IMR-90 (cell line): ENCODE results near the gene ZKSCAN5. TPM values are rescaled to one million over a fixed set of nuclear protein-coding genes. Genes with fewer than 3 reads are reported as not detected.

Source experiments
- ATAC-seq: fragments of 200-7000 bp; cut with Tn5 transposase; 2 replicates; pipeline ENCODE4 v1.9.1; 2020; ENCODE audit warnings: low read depth, mild to moderate bottlenecking, moderate library complexity
- BruUV-seq: library from RNA; stranded (reverse); fragments of 400-500 nt; replicated peaks from 2 replicates; lab custom pipeline; 2021; lab: Mats Ljungman, UMichigan
- CTCF ChIA-PET: fragments of 300-600 bp; formaldehyde crosslinking; extraction: SDS; loops from one replicate; lab custom pipeline; 2021; ENCODE audit warnings: antibody characterized with exemption; lab: Yijun Ruan, JAX
- POLR2A ChIA-PET: fragments of 300-600 bp; sonication (Branson Sonifier 250); formaldehyde crosslinking; loops from one replicate; lab custom pipeline; 2022; ENCODE audit warnings: antibody characterized with exemption; ENCODE audit not compliant: unreplicated experiment; lab: Charles Lee
- DNase-seq: peaks from one replicate; pipeline ENCODE4 v3.0.0; 2013
- H2AFZ ChIP-seq: replicated peaks from 2 replicates; pipeline ENCODE3; 2013; ENCODE audit warnings: low read length, mild to moderate bottlenecking; ENCODE audit not compliant: poor library complexity
- H2AK5ac ChIP-seq: 2 replicates; pipeline ENCODE4 v1.6.1; 2013; ENCODE audit warnings: low read depth, low read length, inconsistent platforms
- H2AK9ac ChIP-seq: replicated peaks from 2 replicates; pipeline ENCODE3; 2013; ENCODE audit warnings: mild to moderate bottlenecking, low read depth, low read length, moderate library complexity; ENCODE audit not compliant: poor library complexity
- H2BK120ac ChIP-seq: 2 replicates; pipeline ENCODE4 v1.6.1; 2013; ENCODE audit warnings: low read depth, low read length, inconsistent platforms
- H2BK15ac ChIP-seq: 3 replicates; pipeline ENCODE4 v1.6.1; 2013; ENCODE audit warnings: low read depth, low read length, inconsistent platforms
- H2BK20ac ChIP-seq: 2 replicates; pipeline ENCODE4 v1.6.1; 2013; ENCODE audit warnings: low read depth, mild to moderate bottlenecking, inconsistent platforms, low read length, moderate library complexity
- H2BK5ac ChIP-seq: 2 replicates; pipeline ENCODE4 v1.6.1; 2013; ENCODE audit warnings: mild to moderate bottlenecking, low read depth, low read length, inconsistent platforms; ENCODE audit not compliant: poor library complexity, severe bottlenecking
- H3K14ac ChIP-seq: replicated peaks from 2 replicates; pipeline ENCODE4 v1.6.1; 2013; ENCODE audit warnings: low read depth, low read length, inconsistent platforms
- H3K18ac ChIP-seq: 2 replicates; pipeline ENCODE4 v1.6.1; 2013; ENCODE audit warnings: low read depth, low read length, control low read depth
- H3K23ac ChIP-seq: 2 replicates; pipeline ENCODE4 v1.6.1; 2013; ENCODE audit warnings: low read depth, low read length, inconsistent platforms
- H3K27ac ChIP-seq: 2 replicates; pipeline ENCODE4 v1.5.1; 2013; ENCODE audit warnings: mild to moderate bottlenecking, control low read depth, low read length; ENCODE audit not compliant: insufficient read depth
- H3K27me3 ChIP-seq: 2 replicates; pipeline ENCODE4 v1.6.1; 2013; ENCODE audit warnings: low read length; ENCODE audit not compliant: control insufficient read depth, insufficient read depth
- H3K36me3 ChIP-seq: 2 replicates; pipeline ENCODE4 v1.6.1; 2013; ENCODE audit warnings: low read length, mixed read lengths; ENCODE audit not compliant: control insufficient read depth, insufficient read depth
- H3K4ac ChIP-seq: 2 replicates; pipeline ENCODE4 v1.6.1; 2013; ENCODE audit warnings: low read depth, low read length, inconsistent platforms
- H3K4me1 ChIP-seq: 2 replicates; pipeline ENCODE4 v1.6.1; 2013; ENCODE audit warnings: low read length, mixed read lengths; ENCODE audit not compliant: control insufficient read depth, insufficient read depth
- H3K4me2 ChIP-seq: 2 replicates; pipeline ENCODE4 v1.6.1; 2013; ENCODE audit warnings: low read depth, mild to moderate bottlenecking, control low read depth, low read length, moderate library complexity
- H3K4me3 ChIP-seq: 2 replicates; pipeline ENCODE4 v1.5.1; 2013; ENCODE audit warnings: low read depth, mild to moderate bottlenecking, control low read depth, low read length, moderate library complexity; ENCODE audit not compliant: insufficient read depth
- H3K56ac ChIP-seq: 2 replicates; pipeline ENCODE4 v1.6.1; 2013; ENCODE audit warnings: low read length, inconsistent platforms; ENCODE audit not compliant: insufficient read depth; ENCODE audit errors: extremely low read depth
- H3K79me1 ChIP-seq, 2 experiments: 2 replicates each; pipeline ENCODE4 v1.6.1; 2013; ENCODE audit warnings: low read length in 2 of 2, inconsistent platforms in 1 of 2, low read depth in 1 of 2
- H3K9ac ChIP-seq: 2 replicates; pipeline ENCODE4 v1.6.1; 2013; ENCODE audit warnings: low read depth, low read length, control low read depth
- H3K9me1 ChIP-seq: 2 replicates; pipeline ENCODE4 v1.6.1; 2013; ENCODE audit warnings: low read length, inconsistent platforms; ENCODE audit not compliant: insufficient read depth
- H3K9me3 ChIP-seq: 2 replicates; pipeline ENCODE4 v1.6.1; 2013; ENCODE audit warnings: low read length; ENCODE audit not compliant: control insufficient read depth, insufficient read depth
- H4K20me1 ChIP-seq: 2 replicates; pipeline ENCODE4 v1.6.1; 2013; ENCODE audit warnings: low read length, inconsistent platforms; ENCODE audit not compliant: insufficient read depth
- H4K5ac ChIP-seq: 2 replicates; pipeline ENCODE4 v1.6.1; 2013; ENCODE audit warnings: mild to moderate bottlenecking, low read depth, low read length, control low read depth
- H4K8ac ChIP-seq, 2 experiments: 2 replicates each; pipeline ENCODE4 v1.6.1; 2013; ENCODE audit warnings: low read depth in 2 of 2, low read length in 2 of 2, control low read depth in 1 of 2, inconsistent platforms in 1 of 2
- H4K91ac ChIP-seq: 2 replicates; pipeline ENCODE4 v1.6.1; 2013; ENCODE audit warnings: low read depth, low read length, inconsistent platforms; ENCODE audit not compliant: insufficient read depth
- BHLHE40 ChIP-seq: fragments of 150-350 bp; IDR thresholded peaks from 2 replicates; pipeline ENCODE4 v1.6.1; 2016; ENCODE audit warnings: mild to moderate bottlenecking, low read depth, low read length
- CHD1 ChIP-seq: IDR thresholded peaks from 2 replicates; pipeline ENCODE4 v1.6.1; 2012; ENCODE audit warnings: low read depth, low read length, improper control_type of control experiment
- FOS ChIP-seq: fragments of 150-350 bp; IDR thresholded peaks from 2 replicates; pipeline ENCODE4 v1.6.1; 2016; ENCODE audit warnings: low read depth, low read length
- MAFK ChIP-seq: IDR thresholded peaks from 2 replicates; pipeline ENCODE4 v1.6.1; 2012; ENCODE audit warnings: low read depth, low read length, improper control_type of control experiment
- MAZ ChIP-seq: IDR thresholded peaks from 2 replicates; pipeline ENCODE4 v1.6.1; 2012; ENCODE audit warnings: low read depth, mild to moderate bottlenecking, low read length, improper control_type of control experiment, moderate library complexity, borderline replicate concordance
- NFE2L2 ChIP-seq: fragments of 150-350 bp; IDR thresholded peaks from 2 replicates; pipeline ENCODE4 v1.6.1; 2016; ENCODE audit warnings: low read depth, mild to moderate bottlenecking, low read length
- POLR2A ChIP-seq: IDR thresholded peaks from 2 replicates; pipeline ENCODE4 v1.6.1; 2012; ENCODE audit warnings: mild to moderate bottlenecking, low read depth, low read length
- RAD21 ChIP-seq: IDR thresholded peaks from 2 replicates; pipeline ENCODE4 v1.6.1; 2012; ENCODE audit warnings: low read length, improper control_type of control experiment
- SMC3 ChIP-seq: fragments of 150-350 bp; IDR thresholded peaks from 2 replicates; pipeline ENCODE4 v1.6.1; 2016; ENCODE audit warnings: low read depth, mild to moderate bottlenecking, antibody characterized with exemption, low read length, moderate library complexity
- WGBS, 2 experiments: methylation state at CpG; one replicate each; pipeline versions ENCODE4 v1.1.5 to v1.1.7; 2013; ENCODE audit warnings: missing lambda C conversion rate in 2 of 2; ENCODE audit not compliant: insufficient read length in 1 of 2; ENCODE audit errors: extremely low coverage in 2 of 2; 5-methylcytosine and 5-hydroxymethylcytosine counted together
- dilution Hi-C: fragments of 300-500 bp; cut with HindIII; formaldehyde crosslinking; loops from one replicate; pipeline ENCODE4 v1.14.3; 2018; ENCODE audit warnings: low sequenced_read_pairs; ENCODE audit not compliant: unreplicated experiment
- in situ Hi-C: fragments of 300-500 bp; cut with MboI; formaldehyde crosslinking; loops from 3 replicates; pipeline ENCODE4 v1.14.3; 2019; ENCODE audit warnings: low sequenced_read_pairs, inconsistent platforms, mixed read lengths
- intact Hi-C: fragments of 100-400 bp; cut with micrococcal nuclease; formaldehyde crosslinking; loops from 2 replicates; pipeline ENCODE4 v1.10.0; 2022
- polyA plus RNA-seq, 3 experiments: library from polyadenylated mRNA; depleted of rRNA; stranded (reverse); fragments of >200 nt; gene quantifications; 2 replicates each; pipeline ENCODE4 v1.2.3, GENCODE V29; 2012; ENCODE audit warnings: low replicate concordance in 1 of 3
- total RNA-seq: library from RNA; depleted of rRNA; stranded (reverse); fragments of >200 nt; gene quantifications from 2 replicates; pipeline ENCODE4 v1.2.3, GENCODE V29; 2012
- TF ChIP-seq, protein P1 (sequence below): fragments of 150-350 bp; IDR thresholded peaks from 2 replicates; pipeline ENCODE4 v1.6.1; 2016; ENCODE audit warnings: low read depth, mild to moderate bottlenecking, low read length, moderate library complexity, borderline replicate concordance
- TF ChIP-seq, protein P2 (sequence below): conservative IDR thresholded peaks from 2 replicates; pipeline ENCODE4 v1.5.1; 2012; ENCODE audit warnings: mild to moderate bottlenecking, low read depth, low read length, improper control_type of control experiment

The ZKSCAN5 gene
- total and polyA plus RNA-seq, 2 of the 4 experiments (the other 2 are of a cell fraction) = 5.5 to 16.3 TPM

DNA sequence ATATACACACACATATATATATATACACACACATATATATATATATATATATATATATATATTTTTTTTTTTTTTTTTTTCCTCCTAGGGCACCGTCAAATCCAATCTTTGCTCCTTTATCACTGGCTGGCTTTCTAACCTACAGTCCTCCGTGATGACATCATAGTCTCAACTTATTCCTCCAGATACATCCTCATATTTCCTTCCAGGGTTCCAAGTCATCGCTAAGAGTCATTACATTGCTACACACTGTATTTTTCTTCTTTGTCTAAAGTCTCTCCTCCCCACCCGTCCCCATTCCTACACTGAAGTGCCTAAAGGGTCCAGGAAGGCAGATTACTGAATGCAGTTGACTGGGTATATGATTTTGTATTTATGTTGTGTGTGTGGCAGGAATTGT, 48.6 kb downstream of the ZKSCAN5 start:
- no peak overlapping the region for H2AK5ac ChIP-seq
- no peak overlapping the region for H2BK120ac ChIP-seq
- intact Hi-C loops = loop anchor here (2.0 kb wide), 1 partner anchor 48 kb away; the partner anchor contains the start of gene ZKSCAN5
- TF ChIP-seq SMC3 (no peak), CHD1 (no peak), MAZ (no peak), NFE2L2 (no peak), MAFK (no peak), FOS (no peak), BHLHE40 (no peak), POLR2A (no peak), RAD21 (no peak)
- TF ChIP-seq, protein P1, sequence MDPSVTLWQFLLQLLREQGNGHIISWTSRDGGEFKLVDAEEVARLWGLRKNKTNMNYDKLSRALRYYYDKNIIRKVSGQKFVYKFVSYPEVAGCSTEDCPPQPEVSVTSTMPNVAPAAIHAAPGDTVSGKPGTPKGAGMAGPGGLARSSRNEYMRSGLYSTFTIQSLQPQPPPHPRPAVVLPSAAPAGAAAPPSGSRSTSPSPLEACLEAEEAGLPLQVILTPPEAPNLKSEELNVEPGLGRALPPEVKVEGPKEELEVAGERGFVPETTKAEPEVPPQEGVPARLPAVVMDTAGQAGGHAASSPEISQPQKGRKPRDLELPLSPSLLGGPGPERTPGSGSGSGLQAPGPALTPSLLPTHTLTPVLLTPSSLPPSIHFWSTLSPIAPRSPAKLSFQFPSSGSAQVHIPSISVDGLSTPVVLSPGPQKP = no peak
- TF ChIP-seq, protein P2, sequence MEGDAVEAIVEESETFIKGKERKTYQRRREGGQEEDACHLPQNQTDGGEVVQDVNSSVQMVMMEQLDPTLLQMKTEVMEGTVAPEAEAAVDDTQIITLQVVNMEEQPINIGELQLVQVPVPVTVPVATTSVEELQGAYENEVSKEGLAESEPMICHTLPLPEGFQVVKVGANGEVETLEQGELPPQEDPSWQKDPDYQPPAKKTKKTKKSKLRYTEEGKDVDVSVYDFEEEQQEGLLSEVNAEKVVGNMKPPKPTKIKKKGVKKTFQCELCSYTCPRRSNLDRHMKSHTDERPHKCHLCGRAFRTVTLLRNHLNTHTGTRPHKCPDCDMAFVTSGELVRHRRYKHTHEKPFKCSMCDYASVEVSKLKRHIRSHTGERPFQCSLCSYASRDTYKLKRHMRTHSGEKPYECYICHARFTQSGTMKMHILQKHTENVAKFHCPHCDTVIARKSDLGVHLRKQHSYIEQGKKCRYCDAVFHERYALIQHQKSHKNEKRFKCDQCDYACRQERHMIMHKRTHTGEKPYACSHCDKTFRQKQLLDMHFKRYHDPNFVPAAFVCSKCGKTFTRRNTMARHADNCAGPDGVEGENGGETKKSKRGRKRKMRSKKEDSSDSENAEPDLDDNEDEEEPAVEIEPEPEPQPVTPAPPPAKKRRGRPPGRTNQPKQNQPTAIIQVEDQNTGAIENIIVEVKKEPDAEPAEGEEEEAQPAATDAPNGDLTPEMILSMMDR = no peak
- ChIA-PET POLR2A (no interaction called here), CTCF (no interaction called here)
- no peak overlapping the region for H4K8ac ChIP-seq
- H2BK5ac ChIP-seq = no peak overlapping the region
- H2AK9ac ChIP-seq = peak overlapping the region; percentile 33
- no peak overlapping the region for H2AFZ ChIP-seq
- no peak overlapping the region for H4K91ac ChIP-seq
- in situ Hi-C loops = no loop called here
- no peak overlapping the region for H4K5ac ChIP-seq
- no peak overlapping the region for H3K9ac ChIP-seq
- no peak overlapping the region for H2BK20ac ChIP-seq
- no peak overlapping the region for H3K18ac ChIP-seq
- no peak overlapping the region for H3K23ac ChIP-seq
- no TSS peak for BruUV-seq
- H3K27ac ChIP-seq = no peak overlapping the region
- peaks cover 3% of the 10 kb centered on the region for H3K9me3 ChIP-seq
- H3K14ac ChIP-seq = no peak overlapping the region
- H3K27me3 ChIP-seq = no peaks in the 10 kb centered on the region
- peaks cover 6% of the 10 kb centered on the region for H3K36me3 ChIP-seq
- DNase-seq (no peak), ATAC-seq (no peak)
- no peaks in the 10 kb centered on the region for H3K4me1 ChIP-seq
- no peak overlapping the region for H3K4me2 ChIP-seq
- peaks cover 30 to 62% of the 10 kb centered on the region in 2 experiments for H3K79me1 ChIP-seq
- H3K4ac ChIP-seq = no peak overlapping the region
- dilution Hi-C loops = no loop called here
- WGBS, 2 experiments = 100% methylated on average over 2 of the region's 4 CpGs; no CpG with 5 or more reads in 1 of the 2 experiments
- H2BK15ac ChIP-seq = no peak overlapping the region
- no peaks in the 10 kb centered on the region for H4K20me1 ChIP-seq
- H3K4me3 ChIP-seq = no peak overlapping the region
- peaks cover 11% of the 10 kb centered on the region for H3K9me1 ChIP-seq
- no peak overlapping the region for H3K56ac ChIP-seq
